PC-9 (cell line): ENCODE data around the gene KCNH6.

ENCODE experiments used
- CTCF ChIP-seq: fragments of 200-600 bp; sonication (generic); conservative IDR thresholded peaks from 2 replicates; pipeline ENCODE4 v1.6.1; 2017; ENCODE audit warnings: mixed run types, antibody characterized with exemption, mild to moderate bottlenecking, moderate library complexity
- EZH2 ChIP-seq: fragments of 200-600 bp; sonication (generic); IDR thresholded peaks from 2 replicates; pipeline ENCODE4 v1.8.0; 2017; ENCODE audit warnings: antibody characterized with exemption, low read depth

GRCh38 chr17:63563339-63563738, 40.2 kb downstream of the KCNH6 start:
- TF ChIP-seq CTCF (no peak), EZH2 (no peak)
